Measurements from ENCODE around the gene ADAM10.

The ADAM10 gene

GRCh38 chr15:58749532-58750337, at the start of gene ADAM10:
ADAM10 (minus strand) TSS chr15:58749707; CDS start chr15:58749534, 173 bp downstream.
- no peaks in the 10 kb centered on the region for H3F3A ChIP-seq (ENCODE audit: low read depth)
- H3K79me2 ChIP-seq (ENCODE audit: insufficient read depth, low read length): peaks cover 48% of the 10 kb centered on the region
- no peaks in the 10 kb centered on the region for H3K36me3 ChIP-seq (ENCODE audit: insufficient read depth, low read length)
- peaks cover 32% of the 10 kb centered on the region for H3K4me1 ChIP-seq (ENCODE audit: insufficient read depth, low read length, poor library complexity, severe bottlenecking)
- peak within 1 kb of the TSS; percentile 84 for H3K4me3 ChIP-seq (ENCODE audit: low read length, poor library complexity, severe bottlenecking)
- no peaks in the 10 kb centered on the region for H3K9me3 ChIP-seq (ENCODE audit: insufficient read depth, low read depth, low read length)
- H2AFZ ChIP-seq (ENCODE audit: low read length): peak within 1 kb of the TSS; percentile 83
- H3K9me2 ChIP-seq (replicated peaks; ENCODE audit: low read depth, low read length): no peaks in the 10 kb centered on the region
- H4K20me1 ChIP-seq (ENCODE audit: insufficient read depth, low read length, poor library complexity, severe bottlenecking): peaks cover 43% of the 10 kb centered on the region
- H3K9ac ChIP-seq (ENCODE audit: low read depth, low read length, poor library complexity, severe bottlenecking): peak within 1 kb of the TSS; percentile 88
- no peaks in the 10 kb centered on the region for H3K27me3 ChIP-seq (ENCODE audit: insufficient read depth, low read length, poor library complexity, severe bottlenecking)
- TF ChIP-seq EZH2phosphoT487 (IDR thresholded peaks at IDR 0.05; ENCODE audit: borderline replicate concordance) (no peak), CTCF (conservative IDR thresholded peaks at IDR 0.05; ENCODE audit: low read length) (no peak)
- H3K4me2 ChIP-seq (ENCODE audit: low read depth, low read length, poor library complexity, severe bottlenecking): peak within 1 kb of the TSS; percentile 99

- H3K36me3 ChIP-seq (ENCODE audit: insufficient read depth, low read length): peaks cover 2% of the 10 kb centered on the region; the same call in 1 of the 2 replicates
- H3K9ac ChIP-seq (ENCODE audit: low read depth, low read length, poor library complexity, severe bottlenecking): no peak overlapping the region
- H3K4me2 ChIP-seq (ENCODE audit: low read depth, low read length, poor library complexity, severe bottlenecking): no peak overlapping the region
- no peaks in the 10 kb centered on the region for H3F3A ChIP-seq (ENCODE audit: low read depth)
- H3K9me2 ChIP-seq (replicated peaks; ENCODE audit: low read depth, low read length): no peaks in the 10 kb centered on the region
- H3K4me3 ChIP-seq (ENCODE audit: low read length, poor library complexity, severe bottlenecking): no peak overlapping the region
- H3K79me2 ChIP-seq (ENCODE audit: insufficient read depth, low read length): no peaks in the 10 kb centered on the region; the same call in 1 of the 2 replicates
- no peaks in the 10 kb centered on the region for H3K27me3 ChIP-seq (ENCODE audit: insufficient read depth, low read length, poor library complexity, severe bottlenecking)
- H3K9me3 ChIP-seq (ENCODE audit: insufficient read depth, low read depth, low read length): no peaks in the 10 kb centered on the region
- TF ChIP-seq EZH2phosphoT487 (IDR thresholded peaks at IDR 0.05; ENCODE audit: borderline replicate concordance) (no peak), CTCF (conservative IDR thresholded peaks at IDR 0.05; ENCODE audit: low read length) (no peak)
- peaks cover 9% of the 10 kb centered on the region for H3K4me1 ChIP-seq (ENCODE audit: insufficient read depth, low read length, poor library complexity, severe bottlenecking)
- no peak overlapping the region for H2AFZ ChIP-seq (ENCODE audit: low read length)
- H4K20me1 ChIP-seq (ENCODE audit: insufficient read depth, low read length, poor library complexity, severe bottlenecking): no peaks in the 10 kb centered on the region
Measured at GRCh38 chr15:58797505-58797904, 48.0 kb upstream of the ADAM10 start.

GRCh38 chr15:58795825-58796224, 46.3 kb upstream of the ADAM10 start:
- Histone ChIP-seq H3K9ac (ENCODE audit: low read depth, low read length, poor library complexity, severe bottlenecking) (no peak overlapping the region), H4K20me1 (ENCODE audit: insufficient read depth, low read length, poor library complexity, severe bottlenecking) (no peaks in the 10 kb centered on the region), H3K27me3 (ENCODE audit: insufficient read depth, low read length, poor library complexity, severe bottlenecking) (no peaks in the 10 kb centered on the region), H3K4me1 (ENCODE audit: insufficient read depth, low read length, poor library complexity, severe bottlenecking) (peaks cover 9% of the 10 kb centered on the region), H3K9me3 (ENCODE audit: insufficient read depth, low read depth, low read length) (no peaks in the 10 kb centered on the region), H3F3A (ENCODE audit: low read depth) (no peaks in the 10 kb centered on the region), H3K79me2 (ENCODE audit: insufficient read depth, low read length) (no peaks in the 10 kb centered on the region; the same call in 1 of the 2 replicates), H3K4me2 (ENCODE audit: low read depth, low read length, poor library complexity, severe bottlenecking) (peak overlapping the region; percentile 5), H3K9me2 (replicated peaks; ENCODE audit: low read depth, low read length) (no peaks in the 10 kb centered on the region), H2AFZ (ENCODE audit: low read length) (no peak overlapping the region), H3K36me3 (ENCODE audit: insufficient read depth, low read length) (peaks cover 9% of the 10 kb centered on the region; the same call in 1 of the 2 replicates), H3K4me3 (ENCODE audit: low read length, poor library complexity, severe bottlenecking) (no peak overlapping the region)
- no peak for TF ChIP-seq EZH2phosphoT487 (IDR thresholded peaks at IDR 0.05; ENCODE audit: borderline replicate concordance)
- TF ChIP-seq CTCF (conservative IDR thresholded peaks at IDR 0.05; ENCODE audit: low read length): no peak

Measured in Loucy (cell line).